ENCODE results near the gene EPHB1.
"Not testable (repeated sequence)": the region's sequence is repeated elsewhere in the genome, so short reads cannot be mapped to it uniquely, and the experiment has no call there.

EPHB1 gene

GRCh38 chr3:135090020-135090717, 295.1 kb downstream of the EPHB1 start:
- no peak for DNase-seq

GRCh38 chr3:135091946-135092345, 296.9 kb downstream of the EPHB1 start:
- no peak for DNase-seq

- no peak for DNase-seq
These were observed 298.1 kb downstream of the EPHB1 start for GRCh38 chr3:135093121-135093520.

GRCh38 chr3:135097276-135097946, 302.4 kb downstream of the EPHB1 start:
- no peak for DNase-seq

GRCh38 chr3:135099734-135100355, 304.8 kb downstream of the EPHB1 start:
- no peak for DNase-seq

- no peak for DNase-seq
These were observed 305.3 kb downstream of the EPHB1 start for GRCh38 chr3:135100366-135100765.

GRCh38 chr3:135103917-135104316, 308.9 kb downstream of the EPHB1 start:
- DNase-seq, result no peak

GRCh38 chr3:135106445-135106844, 311.4 kb downstream of the EPHB1 start:
- DNase-seq, result peak; percentile 51

GRCh38 chr3:135107043-135107442, 312.0 kb downstream of the EPHB1 start:
- DNase-seq, result no peak

GRCh38 chr3:135109681-135110080, 314.6 kb downstream of the EPHB1 start:
- DNase-seq, result no peak

GRCh38 chr3:135114551-135114950, 319.5 kb downstream of the EPHB1 start:
- not testable (repeated sequence) for DNase-seq

- DNase-seq, result no peak
These were observed 322.9 kb downstream of the EPHB1 start for GRCh38 chr3:135117977-135118376.

GRCh38 chr3:135118792-135119191, 323.7 kb downstream of the EPHB1 start:
- DNase-seq, result no peak

- DNase-seq, result peak; percentile 51
These were observed 330.2 kb downstream of the EPHB1 start for GRCh38 chr3:135125171-135125801.

GRCh38 chr3:135127946-135128470, 332.9 kb downstream of the EPHB1 start:
- no peak for DNase-seq

GRCh38 chr3:135128818-135129217, 333.8 kb downstream of the EPHB1 start:
- no peak for DNase-seq

- no peak for DNase-seq
These were observed 336.2 kb downstream of the EPHB1 start for GRCh38 chr3:135131290-135131689.

- no peak for DNase-seq
These were observed 339.0 kb downstream of the EPHB1 start for GRCh38 chr3:135133905-135134683.

- DNase-seq, result no peak
These were observed 339.6 kb downstream of the EPHB1 start for GRCh38 chr3:135134684-135135075.

- DNase-seq, result no peak
These were observed 340.4 kb downstream of the EPHB1 start for GRCh38 chr3:135135445-135135844.

- DNase-seq, result no peak
These were observed 341.5 kb downstream of the EPHB1 start for GRCh38 chr3:135136361-135137100.

GRCh38 chr3:135137296-135137695, 342.2 kb downstream of the EPHB1 start:
- no peak for DNase-seq
